GM12865 (cell line): ENCODE measurements around the gene SLC17A1.

Source experiments
- DNase-seq: peaks from one replicate; pipeline ENCODE4 v3.0.0; 2010; ENCODE audit warnings: low read depth
- H3K4me3 ChIP-seq: 2 replicates; pipeline ENCODE4 v1.5.1; 2011; ENCODE audit warnings: mild to moderate bottlenecking, low read depth, low read length, control low read depth
- TF ChIP-seq, protein P1 (sequence below): IDR thresholded peaks from 2 replicates; pipeline ENCODE4 v1.5.1; 2011; ENCODE audit warnings: low read length, control low read depth, low read depth, inconsistent platforms; ENCODE audit not compliant: insufficient read depth; ENCODE audit errors: missing control alignments

Gene SLC17A1

DNA sequence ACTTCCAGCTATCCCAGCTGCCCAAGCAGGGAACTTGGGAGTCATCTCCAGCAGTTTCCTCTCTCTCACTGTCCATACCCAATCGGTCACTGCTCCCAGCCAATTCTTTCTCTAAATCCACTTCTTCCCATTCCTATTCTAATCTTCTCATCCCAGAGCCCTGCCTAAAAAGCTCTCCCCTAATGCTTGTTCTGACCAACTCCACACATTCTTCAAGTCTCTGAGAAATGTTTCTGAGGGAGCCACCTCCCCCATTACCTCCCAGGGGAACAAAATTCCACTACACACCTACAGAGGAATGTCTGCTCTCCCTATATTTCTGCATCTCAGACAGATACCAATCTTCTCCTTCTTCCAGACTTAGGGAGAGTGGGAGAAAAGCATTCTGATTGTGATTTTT, 63.3 kb downstream of the SLC17A1 start:
- TF ChIP-seq, protein P1, sequence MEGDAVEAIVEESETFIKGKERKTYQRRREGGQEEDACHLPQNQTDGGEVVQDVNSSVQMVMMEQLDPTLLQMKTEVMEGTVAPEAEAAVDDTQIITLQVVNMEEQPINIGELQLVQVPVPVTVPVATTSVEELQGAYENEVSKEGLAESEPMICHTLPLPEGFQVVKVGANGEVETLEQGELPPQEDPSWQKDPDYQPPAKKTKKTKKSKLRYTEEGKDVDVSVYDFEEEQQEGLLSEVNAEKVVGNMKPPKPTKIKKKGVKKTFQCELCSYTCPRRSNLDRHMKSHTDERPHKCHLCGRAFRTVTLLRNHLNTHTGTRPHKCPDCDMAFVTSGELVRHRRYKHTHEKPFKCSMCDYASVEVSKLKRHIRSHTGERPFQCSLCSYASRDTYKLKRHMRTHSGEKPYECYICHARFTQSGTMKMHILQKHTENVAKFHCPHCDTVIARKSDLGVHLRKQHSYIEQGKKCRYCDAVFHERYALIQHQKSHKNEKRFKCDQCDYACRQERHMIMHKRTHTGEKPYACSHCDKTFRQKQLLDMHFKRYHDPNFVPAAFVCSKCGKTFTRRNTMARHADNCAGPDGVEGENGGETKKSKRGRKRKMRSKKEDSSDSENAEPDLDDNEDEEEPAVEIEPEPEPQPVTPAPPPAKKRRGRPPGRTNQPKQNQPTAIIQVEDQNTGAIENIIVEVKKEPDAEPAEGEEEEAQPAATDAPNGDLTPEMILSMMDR, result no peak
- H3K4me3 ChIP-seq, result no peak overlapping the region
- no peak for DNase-seq

DNA sequence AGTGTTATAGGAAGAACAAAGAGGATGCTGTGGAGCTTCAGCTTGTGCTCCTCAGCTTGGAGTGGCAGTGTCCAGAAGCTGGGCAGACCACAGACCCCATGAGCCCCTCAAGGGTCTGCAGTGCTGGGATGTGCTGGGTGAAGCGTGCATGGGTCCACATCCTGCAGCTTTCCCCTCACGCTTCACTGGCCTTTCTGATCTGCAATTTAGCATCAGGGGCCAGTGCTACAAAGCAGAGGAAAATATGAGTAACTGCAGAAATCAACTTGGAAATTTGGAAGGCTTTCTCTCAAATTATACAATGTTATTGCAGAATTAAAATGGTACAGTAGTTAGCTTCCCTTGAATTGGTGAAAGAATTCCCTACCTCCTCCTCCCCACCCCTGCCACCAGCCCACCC, 67.2 kb downstream of the SLC17A1 start:
- no peak overlapping the region for H3K4me3 ChIP-seq
- DNase-seq, result no peak
- TF ChIP-seq, protein P1, result no peak

DNA sequence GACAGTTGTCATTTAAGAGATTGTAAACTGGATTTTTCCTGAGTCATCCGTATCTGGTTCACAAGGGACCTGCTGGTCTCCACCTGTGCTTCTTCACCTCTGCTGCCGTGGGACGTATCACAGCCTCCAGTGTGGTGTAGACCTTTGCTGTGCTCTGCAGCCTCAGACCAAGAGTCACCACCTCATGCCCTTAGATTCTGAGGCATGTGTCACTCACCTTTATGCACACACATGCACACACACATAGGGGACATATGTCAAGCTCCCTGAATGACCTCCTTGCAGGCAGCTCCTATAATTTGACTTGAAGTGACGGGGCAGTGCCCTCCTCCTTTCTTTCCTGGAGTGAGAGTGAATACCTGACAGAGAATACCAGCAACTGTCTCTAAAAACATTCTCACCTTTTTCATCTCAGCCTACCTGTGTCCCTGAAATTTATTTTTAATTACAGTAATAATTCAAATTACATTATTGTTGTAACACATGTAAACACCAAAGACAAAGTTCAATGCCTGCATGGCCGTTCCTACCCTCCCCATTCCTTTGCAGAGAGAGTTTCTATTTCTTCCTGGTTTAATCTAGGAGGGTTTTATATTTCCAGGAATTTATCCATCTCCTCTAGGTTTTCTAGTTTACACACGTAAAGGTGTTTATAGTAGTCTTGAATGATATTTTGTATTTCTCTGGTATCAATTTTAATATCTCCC, 73.8 kb downstream of the SLC17A1 start:
- no peak for DNase-seq
- no peak overlapping the region for H3K4me3 ChIP-seq
- TF ChIP-seq, protein P1, result no peak

DNA sequence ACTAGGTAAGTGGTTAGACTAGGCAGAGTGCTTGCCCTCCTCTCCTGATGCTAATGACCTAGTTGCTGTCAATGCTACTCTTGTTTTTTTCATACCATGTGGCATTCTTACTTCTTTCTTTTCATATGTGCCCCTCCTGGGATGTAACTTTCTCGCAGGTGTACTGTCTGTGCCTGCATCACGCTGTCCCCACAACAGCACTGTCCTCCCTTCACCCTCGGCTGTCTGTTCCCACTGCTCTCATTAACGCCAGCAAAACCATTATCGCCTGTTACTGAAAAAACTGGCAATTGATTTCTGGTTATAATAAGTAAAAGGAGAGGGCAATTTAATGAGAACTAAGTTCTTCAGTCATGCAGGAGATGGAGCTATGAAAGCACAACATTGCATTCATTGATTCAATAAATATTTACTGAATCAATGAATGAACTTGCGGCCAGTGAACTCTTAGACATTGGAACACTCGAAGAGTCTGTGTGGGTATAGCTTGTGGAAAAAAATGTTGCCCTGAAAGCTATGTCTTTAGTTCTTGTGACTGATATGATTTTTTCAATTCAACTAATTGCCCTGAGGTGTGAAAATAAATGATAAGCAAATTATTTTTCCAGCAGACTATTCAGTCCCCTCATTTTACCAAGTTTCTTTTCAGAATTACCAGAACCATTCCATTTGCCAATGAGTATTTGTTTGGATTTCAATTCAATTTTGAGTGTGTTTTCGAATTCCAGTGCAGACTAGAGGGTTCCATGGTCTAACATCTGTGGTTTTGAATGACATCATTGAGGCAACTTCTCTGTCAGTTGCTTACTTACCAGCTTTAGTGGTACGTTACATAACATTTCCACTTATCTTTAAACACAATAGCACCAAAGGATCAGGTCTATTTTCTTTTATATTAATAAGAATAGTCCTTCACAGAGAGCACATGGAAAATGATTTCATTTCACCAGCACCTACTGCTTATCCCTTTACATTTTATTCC, 75.2 kb downstream of the SLC17A1 start:
- TF ChIP-seq, protein P1, result no peak
- no peak for DNase-seq
- H3K4me3 ChIP-seq, result no peak overlapping the region

DNA sequence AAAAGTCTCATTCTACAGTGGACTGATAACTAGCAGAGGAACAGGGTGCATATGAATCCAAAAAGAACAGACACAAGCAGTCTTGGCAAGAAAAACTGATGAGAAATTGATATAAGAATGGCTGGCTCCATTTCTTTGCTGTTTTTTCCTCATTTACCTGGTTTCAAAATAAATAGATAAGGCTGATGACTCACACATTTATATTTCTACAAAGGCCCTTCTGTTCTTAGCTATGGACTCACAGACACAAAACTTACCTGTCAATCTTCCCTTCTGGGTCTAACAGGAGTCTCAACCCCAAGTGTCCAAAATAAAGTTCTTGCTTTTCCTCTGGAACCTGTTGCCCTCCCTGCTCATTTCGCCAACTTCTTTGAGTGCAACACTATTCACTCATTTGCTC, 76.4 kb downstream of the SLC17A1 start:
- DNase-seq, result no peak
- H3K4me3 ChIP-seq, result no peak overlapping the region
- TF ChIP-seq, protein P1, result no peak

DNA sequence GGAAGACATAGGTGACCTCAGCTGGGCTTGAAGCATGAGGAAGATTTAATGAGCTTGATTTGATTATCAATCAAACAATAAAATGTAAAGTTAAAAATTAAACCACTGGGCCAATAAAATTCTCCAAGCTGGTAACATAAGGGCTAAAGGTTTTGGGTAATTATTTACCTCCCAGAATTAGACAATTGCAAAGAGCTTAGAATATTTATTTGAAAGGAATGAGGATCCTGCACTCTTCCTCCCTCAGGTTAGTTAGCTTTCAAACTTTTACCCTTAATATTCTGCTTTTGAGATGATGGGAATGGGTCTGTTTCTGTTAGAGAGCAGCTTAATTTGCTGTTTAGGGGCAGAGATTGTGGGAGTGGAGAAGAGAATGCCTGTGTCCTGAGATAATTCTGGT, 77.3 kb downstream of the SLC17A1 start, which contains the start of gene SLC17A4:
Gene SLC17A4 (plus strand): TSS at position 208 of the 400 bp plus-strand sequence. CDS start 7,221 bp downstream, outside the sequence.
- TF ChIP-seq, protein P1, result no peak
- DNase-seq, result no peak
- no peak within 1 kb of the TSS for H3K4me3 ChIP-seq
